CD14-positive monocyte (primary cell): ENCODE data around the gene SCRN1. TPM values are rescaled to one million over a fixed set of nuclear protein-coding genes. Genes with fewer than 3 reads are reported as not detected.
A peak's percentile ranks its signal among the peaks of the same experiment; 100 is the strongest.

ENCODE experiments used
- DNase-seq, 3 donors: peaks; one replicate each; pipeline ENCODE4 v3.0.0-alpha.2; 2011 to 2022
- H2AFZ ChIP-seq: 2 replicates; pipeline ENCODE4 v1.6.0; 2012; ENCODE audit warnings: mild to moderate bottlenecking, low read depth, low read length, inconsistent platforms; ENCODE audit not compliant: insufficient read depth, poor library complexity, severe bottlenecking
- H3K27ac ChIP-seq, 2 donors: 1 replicate in 1 of 2; 2 replicates in 1 of 2; pipeline ENCODE4 v1.5.1; 2012 to 2013; ENCODE audit warnings: low read length in 2 of 2, control low read depth in 1 of 2, inconsistent platforms in 1 of 2, low read depth in 1 of 2, mild to moderate bottlenecking in 1 of 2
- H3K27me3 ChIP-seq, 2 donors: one replicate each; pipeline versions ENCODE4 v1.6.0 to v1.6.1; 2011 to 2013; ENCODE audit warnings: low read length in 2 of 2; ENCODE audit not compliant: control insufficient read depth in 2 of 2, insufficient read depth in 2 of 2
- H3K36me3 ChIP-seq, 2 donors: replicated peaks in 1 of 2; 1 replicate in 1 of 2; 2 replicates in 1 of 2; pipeline versions ENCODE4 v1.5.1 to v1.6.1; 2012 to 2013; ENCODE audit warnings: low read length in 2 of 2, control low read depth in 1 of 2, inconsistent platforms in 1 of 2, mild to moderate bottlenecking in 1 of 2; ENCODE audit not compliant: insufficient read depth in 2 of 2, control insufficient read depth in 1 of 2
- H3K4me1 ChIP-seq, 2 donors: 1 replicate in 1 of 2; 2 replicates in 1 of 2; pipeline versions ENCODE4 v1.5.1 to v1.6.1; 2012 to 2013; ENCODE audit warnings: low read length in 2 of 2, control low read depth in 1 of 2, inconsistent platforms in 1 of 2, mild to moderate bottlenecking in 1 of 2, moderate library complexity in 1 of 2; ENCODE audit not compliant: insufficient read depth in 2 of 2, control insufficient read depth in 1 of 2
- H3K4me2 ChIP-seq: replicated peaks from 2 replicates; pipeline ENCODE3; 2012; ENCODE audit warnings: low read length, moderate library complexity, mild to moderate bottlenecking; ENCODE audit not compliant: poor library complexity, severe bottlenecking; ENCODE audit errors: extremely low read depth
- H3K4me3 ChIP-seq, 3 experiments: fragments of 200-600 bp in 1 of 3; sonication (generic) in 1 of 3; replicated peaks in 1 of 3; 1 replicate in 2 of 3; 2 replicates in 1 of 3; pipeline ENCODE4 v1.5.1; 2011 to 2013; ENCODE audit warnings: low read length in 3 of 3, mild to moderate bottlenecking in 3 of 3, control low read depth in 2 of 3, low read depth in 2 of 3, inconsistent platforms in 1 of 3, moderate library complexity in 1 of 3
- H3K79me2 ChIP-seq: 2 replicates; pipeline ENCODE4 v1.6.0; 2012; ENCODE audit warnings: mild to moderate bottlenecking, control low read depth, inconsistent platforms, low read length, moderate library complexity; ENCODE audit not compliant: insufficient read depth
- H3K9ac ChIP-seq: 2 replicates; pipeline ENCODE4 v1.6.0; 2017; ENCODE audit warnings: low read length, mild to moderate bottlenecking; ENCODE audit not compliant: insufficient read depth, poor library complexity, severe bottlenecking
- H3K9me3 ChIP-seq, 2 donors: replicated peaks in 1 of 2; 1 replicate in 1 of 2; 2 replicates in 1 of 2; pipeline versions ENCODE4 v1.5.1 to v1.6.1; 2012 to 2013; ENCODE audit warnings: low read length in 2 of 2, control low read depth in 1 of 2; ENCODE audit not compliant: control insufficient read depth in 1 of 2, insufficient read depth in 1 of 2
- H4K20me1 ChIP-seq: 2 replicates; pipeline ENCODE4 v1.6.0; 2012; ENCODE audit warnings: mild to moderate bottlenecking, low read length, control low read depth, moderate library complexity; ENCODE audit not compliant: insufficient read depth
- H3K27ac Mint-ChIP-seq, 7 donors: one replicate each; pipeline ENCODE4 v1.8.0; 2020; ENCODE audit warnings: mild to moderate bottlenecking in 7 of 7, mixed read lengths in 7 of 7, moderate library complexity in 6 of 7, inconsistent platforms in 2 of 7
- H3K27me3 Mint-ChIP-seq, 3 donors: one replicate each; pipeline ENCODE4 v1.8.0; 2021 to 2022; ENCODE audit warnings: low read depth in 3 of 3, mild to moderate bottlenecking in 3 of 3, mixed read lengths in 3 of 3, moderate library complexity in 3 of 3, inconsistent platforms in 1 of 3
- H3K36me3 Mint-ChIP-seq, 2 donors: one replicate each; pipeline ENCODE4 v1.8.0; 2020; ENCODE audit warnings: mixed read lengths in 2 of 2, inconsistent platforms in 1 of 2, mild to moderate bottlenecking in 1 of 2
- H3K4me1 Mint-ChIP-seq: one replicate; pipeline ENCODE4 v1.8.0; 2020; ENCODE audit warnings: mild to moderate bottlenecking, mixed read lengths
- H3K4me3 Mint-ChIP-seq, 2 donors: one replicate each; pipeline ENCODE4 v1.8.0; 2020; ENCODE audit warnings: mild to moderate bottlenecking in 2 of 2, mixed read lengths in 2 of 2, moderate library complexity in 1 of 2
- H3K9me3 Mint-ChIP-seq, 7 donors: one replicate each; pipeline ENCODE4 v1.8.0; 2020 to 2022; ENCODE audit warnings: mixed read lengths in 7 of 7, mild to moderate bottlenecking in 6 of 7, moderate library complexity in 6 of 7, inconsistent platforms in 2 of 7
- CTCF ChIP-seq: fragments of 200-600 bp; IDR thresholded peaks from one replicate; pipeline ENCODE4 v1.8.0; 2022; ENCODE audit warnings: antibody characterized with exemption, mild to moderate bottlenecking
- WGBS: methylation state at CpG from one replicate; pipeline ENCODE4 v1.1.5; 2013; ENCODE audit warnings: missing lambda C conversion rate; ENCODE audit not compliant: insufficient coverage; 5-methylcytosine and 5-hydroxymethylcytosine counted together
- intact Hi-C, 2 donors: fragments of 100-400 bp; cut with micrococcal nuclease; formaldehyde crosslinking; loops; one replicate each; pipeline versions ENCODE4 v1.15.0 to v1.15.1; 2023
- polyA plus RNA-seq, 3 donors: library from polyadenylated mRNA; depleted of rRNA in 1 of 3; unstranded in 2 of 3; stranded (reverse) in 1 of 3; fragments of 300-500 nt in 2 of 3; fragments of >200 nt in 1 of 3; fragmentation: Illumina TruSeq in 2 of 3; gene quantifications; 1 replicate in 2 of 3; 2 replicates in 1 of 3; pipeline ENCODE4 v1.2.3, GENCODE V29; 2012 to 2021

SCRN1 gene
- polyA plus RNA-seq, 3 donors: 8.4 to 12.1 (median 8.6) TPM

GRCh38 chr7:29877196-29877595 is 112.4 kb downstream of the SCRN1 start:
- Histone ChIP-seq H3K9me3 (no peaks in the 10 kb centered on the region), H3K79me2 (no peaks in the 10 kb centered on the region), H3K4me1 (no peaks in the 10 kb centered on the region), H2AFZ (no peak overlapping the region), H3K4me3 (no peak overlapping the region), H3K36me3 (no peaks in the 10 kb centered on the region), H4K20me1 (no peaks in the 10 kb centered on the region), H3K9ac (no peak overlapping the region), H3K4me2 (no peak overlapping the region), H3K27ac (no peak overlapping the region), H3K27me3 (no peaks in the 10 kb centered on the region)
- peaks cover 0 to 6% (median 0%) of the 10 kb centered on the region in 3 donors for H3K27me3 Mint-ChIP-seq
- intact Hi-C loops: no loop called here
- H3K9me3 Mint-ChIP-seq: no peaks in the 10 kb centered on the region
- no peak for DNase-seq
- H3K27ac Mint-ChIP-seq: no peak overlapping the region
- 83% methylated on average over 2 of the region's 3 CpGs for WGBS
- H3K36me3 Mint-ChIP-seq: no peaks in the 10 kb centered on the region
- TF ChIP-seq CTCF: no peak
- H3K4me1 Mint-ChIP-seq: peaks cover 15% of the 10 kb centered on the region
- H3K4me3 Mint-ChIP-seq: no peak overlapping the region

GRCh38 chr7:29875741-29876140 is 113.9 kb downstream of the SCRN1 start:
- H3K9me3 Mint-ChIP-seq: no peaks in the 10 kb centered on the region
- no peak overlapping the region for H2AFZ ChIP-seq
- intact Hi-C loops: no loop called here
- no peaks in the 10 kb centered on the region for H3K79me2 ChIP-seq
- H3K4me3 Mint-ChIP-seq: no peak overlapping the region
- no peaks in the 10 kb centered on the region for H3K4me1 ChIP-seq
- WGBS: 93% methylated on average over 13 of the region's 13 CpGs
- no peak overlapping the region for H3K4me3 ChIP-seq
- no peak for TF ChIP-seq CTCF
- H3K27me3 Mint-ChIP-seq: peaks cover 0 to 8% (median 0%) of the 10 kb centered on the region in 3 donors
- no peak for DNase-seq
- no peaks in the 10 kb centered on the region for H3K36me3 ChIP-seq
- no peak overlapping the region for H3K27ac ChIP-seq
- peaks cover 22% of the 10 kb centered on the region for H3K4me1 Mint-ChIP-seq
- H3K27me3 ChIP-seq: no peaks in the 10 kb centered on the region
- H3K9ac ChIP-seq: no peak overlapping the region
- peak overlapping the region in 1 of 7 donors; percentile 13 for H3K27ac Mint-ChIP-seq
- no peaks in the 10 kb centered on the region for H3K36me3 Mint-ChIP-seq
- no peak overlapping the region for H3K4me2 ChIP-seq
- H3K9me3 ChIP-seq: no peaks in the 10 kb centered on the region
- H4K20me1 ChIP-seq: no peaks in the 10 kb centered on the region
